SU-DHL-6 (cell line): ENCODE data around the gene NCOA1.

Source experiments
- H2AFZ ChIP-seq: fragments of 200-600 bp; sonication (generic); 2 replicates; pipeline ENCODE4 v1.6.1; 2014; ENCODE audit warnings: low read depth, mild to moderate bottlenecking, moderate library complexity, mixed read lengths, antibody characterized with exemption, low read length; ENCODE audit not compliant: severe bottlenecking
- H3F3A ChIP-seq: fragments of 200-600 bp; shearing (Covaris generic); 2 replicates; pipeline ENCODE4 v1.6.0; 2016; ENCODE audit warnings: antibody characterized with exemption, mild to moderate bottlenecking; ENCODE audit not compliant: insufficient read depth
- H3K27ac ChIP-seq: fragments of 200-600 bp; sonication (generic); 2 replicates; pipeline ENCODE4 v1.5.1; 2016; ENCODE audit warnings: low read depth, mild to moderate bottlenecking, low read length, moderate library complexity, mixed read lengths
- H3K27me3 ChIP-seq: fragments of 200-600 bp; sonication (generic), shearing (Covaris generic); 2 replicates; pipeline ENCODE4 v1.6.0; 2014; ENCODE audit warnings: mild to moderate bottlenecking, low read length
- H3K36me3 ChIP-seq: fragments of 200-600 bp; sonication (generic); 2 replicates; pipeline ENCODE4 v1.6.1; 2014; ENCODE audit warnings: mild to moderate bottlenecking, low read length, mixed read lengths
- H3K4me2 ChIP-seq: fragments of 300-600, 200-600 bp; shearing (Covaris generic), sonication (generic); 2 replicates; pipeline ENCODE4 v1.6.0; 2014; ENCODE audit warnings: low read length, low read depth, mild to moderate bottlenecking; ENCODE audit not compliant: poor library complexity, severe bottlenecking
- H3K4me3 ChIP-seq: fragments of 200-600 bp; sonication (generic); 2 replicates; pipeline ENCODE4 v1.5.1; 2014; ENCODE audit warnings: antibody characterized with exemption, low read length, mild to moderate bottlenecking, mixed read lengths; ENCODE audit not compliant: insufficient read depth, poor library complexity, severe bottlenecking
- H3K79me2 ChIP-seq: fragments of 200-600 bp; sonication (generic); 2 replicates; pipeline ENCODE4 v1.6.1; 2014; ENCODE audit warnings: mild to moderate bottlenecking, low read length, moderate library complexity; ENCODE audit not compliant: insufficient read depth
- H3K9ac ChIP-seq: fragments of 200-600 bp; sonication (generic); 2 replicates; pipeline ENCODE4 v1.7.0; 2014; ENCODE audit warnings: mild to moderate bottlenecking, low read length
- H3K9me2 ChIP-seq: fragments of 200-600 bp; sonication (generic); replicated peaks from 2 replicates; pipeline ENCODE4 v1.6.1; 2014; ENCODE audit warnings: low read length; ENCODE audit not compliant: insufficient read depth
- H3K9me3 ChIP-seq: fragments of 200-600 bp; sonication (generic); 2 replicates; pipeline ENCODE4 v1.6.1; 2014; ENCODE audit warnings: low read length, mixed read lengths; ENCODE audit not compliant: insufficient read depth
- H4K20me1 ChIP-seq: fragments of 200-600 bp; sonication (generic); 2 replicates; pipeline ENCODE4 v1.6.1; 2014; ENCODE audit warnings: low read depth, mild to moderate bottlenecking, antibody characterized with exemption, low read length, moderate library complexity, mixed read lengths
- CTCF ChIP-seq: fragments of 200-600 bp; sonication (generic); IDR thresholded peaks from one replicate; pipeline ENCODE4 v1.5.1; 2017; ENCODE audit warnings: antibody characterized with exemption, mild to moderate bottlenecking, low read length, moderate library complexity; ENCODE audit not compliant: insufficient read depth, poor library complexity, severe bottlenecking
- EZH2phosphoT487 ChIP-seq: fragments of 200-600 bp; sonication (generic), shearing (Covaris generic); conservative IDR thresholded peaks from 2 replicates; pipeline ENCODE4 v1.6.1; 2018; ENCODE audit warnings: mild to moderate bottlenecking, antibody characterized with exemption, low read length, moderate library complexity, mixed read lengths

NCOA1 gene

GRCh38 chr2:24659862-24660261, 168.8 kb downstream of the NCOA1 start:
- H3K9me3 ChIP-seq = no peaks in the 10 kb centered on the region
- no peak overlapping the region for H3K9ac ChIP-seq
- H3F3A ChIP-seq = no peaks in the 10 kb centered on the region
- H3K36me3 ChIP-seq = no peaks in the 10 kb centered on the region
- H3K9me2 ChIP-seq = no peaks in the 10 kb centered on the region
- no peaks in the 10 kb centered on the region for H4K20me1 ChIP-seq
- no peaks in the 10 kb centered on the region for H3K27me3 ChIP-seq
- H3K79me2 ChIP-seq = no peaks in the 10 kb centered on the region
- TF ChIP-seq CTCF (no peak), EZH2phosphoT487 (no peak)
- H2AFZ ChIP-seq = no peak overlapping the region
- no peak overlapping the region for H3K4me3 ChIP-seq
- no peak overlapping the region for H3K4me2 ChIP-seq
- H3K27ac ChIP-seq = no peak overlapping the region

GRCh38 chr2:24667542-24667941, 176.5 kb downstream of the NCOA1 start:
- no peak overlapping the region for H3K27ac ChIP-seq
- no peak for TF ChIP-seq EZH2phosphoT487
- no peak for TF ChIP-seq CTCF
- no peaks in the 10 kb centered on the region for H3K36me3 ChIP-seq
- no peaks in the 10 kb centered on the region for H3K79me2 ChIP-seq
- no peaks in the 10 kb centered on the region for H3K9me2 ChIP-seq
- no peaks in the 10 kb centered on the region for H3K27me3 ChIP-seq
- no peak overlapping the region for H3K4me2 ChIP-seq
- no peaks in the 10 kb centered on the region for H3K9me3 ChIP-seq
- no peak overlapping the region for H2AFZ ChIP-seq
- no peaks in the 10 kb centered on the region for H3F3A ChIP-seq
- no peak overlapping the region for H3K9ac ChIP-seq
- H3K4me3 ChIP-seq = no peak overlapping the region
- no peaks in the 10 kb centered on the region for H4K20me1 ChIP-seq

GRCh38 chr2:24671230-24671629, 180.2 kb downstream of the NCOA1 start:
- Histone ChIP-seq H4K20me1 (no peaks in the 10 kb centered on the region), H3K9me2 (no peaks in the 10 kb centered on the region), H2AFZ (no peak overlapping the region), H3K27me3 (no peaks in the 10 kb centered on the region), H3K9me3 (no peaks in the 10 kb centered on the region), H3K9ac (no peak overlapping the region), H3K27ac (no peak overlapping the region), H3K79me2 (no peaks in the 10 kb centered on the region), H3K36me3 (no peaks in the 10 kb centered on the region), H3F3A (no peaks in the 10 kb centered on the region), H3K4me3 (no peak overlapping the region), H3K4me2 (no peak overlapping the region)
- TF ChIP-seq EZH2phosphoT487 = no peak
- no peak for TF ChIP-seq CTCF

- Histone ChIP-seq H3K27me3 (no peaks in the 10 kb centered on the region), H3K79me2 (no peaks in the 10 kb centered on the region), H3K4me3 (no peak overlapping the region), H3K4me2 (no peak overlapping the region), H3K36me3 (no peaks in the 10 kb centered on the region), H3F3A (no peaks in the 10 kb centered on the region), H3K9me2 (no peaks in the 10 kb centered on the region), H3K27ac (no peak overlapping the region), H2AFZ (peak overlapping the region; percentile 27), H3K9me3 (no peaks in the 10 kb centered on the region), H3K9ac (no peak overlapping the region), H4K20me1 (no peaks in the 10 kb centered on the region)
- no peak for TF ChIP-seq CTCF
- TF ChIP-seq EZH2phosphoT487 = no peak
Observed at GRCh38 chr2:24672589-24672988, 181.5 kb downstream of the NCOA1 start.
